DOHH2 (cell line): ENCODE results near the gene RPTOR.

Experiments used
- CTCF ChIP-seq: fragments of 200-600 bp; sonication (generic); IDR thresholded peaks from one replicate; pipeline ENCODE4 v1.5.1; 2014; ENCODE audit warnings: antibody characterized with exemption, mild to moderate bottlenecking, low read depth, low read length; ENCODE audit not compliant: poor library complexity, severe bottlenecking
- EZH2phosphoT487 ChIP-seq: fragments of 200-600 bp; sonication (generic); IDR thresholded peaks from 2 replicates; pipeline ENCODE4 v1.6.1; 2017; ENCODE audit warnings: borderline replicate concordance, mild to moderate bottlenecking, antibody characterized with exemption, low read length, moderate library complexity, mixed read lengths

GRCh38 chr17:80944326-80944725, 399.7 kb downstream of the RPTOR start:
- TF ChIP-seq CTCF, result no peak
- TF ChIP-seq EZH2phosphoT487, result no peak
